Spleen (tissue), 11 donors: ENCODE measurements around the gene CYP17A1. TPM values are rescaled to one million over a fixed set of nuclear protein-coding genes. Genes with fewer than 3 reads are reported as not detected.

Source experiments
- DNase-seq: peaks from one replicate; pipeline ENCODE4 v3.0.0-alpha.2; 2020
- H3K27ac ChIP-seq, 8 donors: fragments of 200-600 bp; sonication (generic) in 7 of 8; 1 replicate in 4 of 8; 2 replicates in 4 of 8; pipeline versions ENCODE4 v1.5.0 to v1.8.0; 2016 to 2021; ENCODE audit warnings: inconsistent platforms in 4 of 8, mild to moderate bottlenecking in 4 of 8, moderate library complexity in 1 of 8
- H3K27me3 ChIP-seq, 7 donors: fragments of 200-600 bp; sonication (generic) in 6 of 7; replicated peaks in 1 of 7; 1 replicate in 4 of 7; 2 replicates in 3 of 7; pipeline versions ENCODE4 v1.5.0 to v1.8.0; 2016 to 2021; ENCODE audit warnings: inconsistent platforms in 3 of 7, mild to moderate bottlenecking in 1 of 7
- H3K36me3 ChIP-seq, 6 donors: fragments of 200-600 bp; sonication (generic) in 5 of 6; 1 replicate in 4 of 6; 2 replicates in 2 of 6; pipeline versions ENCODE4 v1.5.0 to v1.8.0; 2016 to 2021; ENCODE audit warnings: inconsistent platforms in 2 of 6
- H3K4me1 ChIP-seq, 6 donors: fragments of 200-600 bp; sonication (generic) in 5 of 6; 1 replicate in 3 of 6; 2 replicates in 3 of 6; pipeline versions ENCODE4 v1.5.0 to v1.8.0; 2016 to 2021; ENCODE audit warnings: inconsistent platforms in 3 of 6
- H3K4me3 ChIP-seq, 8 donors: fragments of 200-600 bp; sonication (generic) in 7 of 8; 1 replicate in 4 of 8; 2 replicates in 4 of 8; pipeline versions ENCODE4 v1.5.0 to v1.8.0; 2016 to 2021; ENCODE audit warnings: inconsistent platforms in 4 of 8, mild to moderate bottlenecking in 4 of 8, moderate library complexity in 2 of 8
- H3K9me3 ChIP-seq, 8 donors: fragments of 200-600 bp; sonication (generic) in 7 of 8; 1 replicate in 4 of 8; 2 replicates in 4 of 8; pipeline versions ENCODE4 v1.5.0 to v1.8.0; 2016 to 2021; ENCODE audit warnings: inconsistent platforms in 4 of 8
- POLR2A ChIP-seq, 3 donors: fragments of 450-650 bp; IDR thresholded peaks; one replicate each; pipeline ENCODE4 v1.5.1; 2017; ENCODE audit warnings: antibody characterized with exemption in 3 of 3, mild to moderate bottlenecking in 1 of 3
- POLR2AphosphoS5 ChIP-seq, 3 donors: sonication (generic); formaldehyde crosslinking; IDR thresholded peaks; one replicate each; pipeline ENCODE4 v1.5.1; 2017; ENCODE audit warnings: antibody characterized with exemption in 3 of 3
- WGBS, 5 donors: extraction: QIAGEN DNeasy Blood & Tissue Kit in 3 of 5; methylation state at CpG; one replicate each; pipeline versions ENCODE4 v1.1.5 to v1.1.7; 2013 to 2018; 5-methylcytosine and 5-hydroxymethylcytosine counted together
- intact Hi-C: fragments of 100-400 bp; cut with DNase I; formaldehyde crosslinking; loops from one replicate; pipeline ENCODE4 v1.15.0; 2023; ENCODE audit warnings: low total_unique reads
- polyA plus RNA-seq, 3 donors: library from polyadenylated mRNA; stranded (reverse); fragments of 200-250 nt; gene quantifications; one replicate each; pipeline ENCODE4 v1.2.1, GENCODE V29; 2013
- total RNA-seq, 7 donors: library from RNA; depleted of rRNA in 3 of 7; stranded (reverse); fragments of >200 nt in 3 of 7; fragmentation: NEBNext Ultra II Directional in 4 of 7; extraction: Animal tissue kit (Norgen Biotek cat#: 25700) in 4 of 7; gene quantifications; one replicate each; pipeline versions ENCODE4 v1.1.0 to v1.2.1, GENCODE V29; 2016 to 2021
- TF ChIP-seq, protein P1 (sequence below), 11 experiments: fragments of 200-600 bp in 7 of 11; fragments of 450-650 bp in 4 of 11; sonication (generic) in 4 of 11; IDR thresholded peaks in 8 of 11; conservative IDR thresholded peaks in 3 of 11; 1 replicate in 7 of 11; 2 replicates in 4 of 11; pipeline versions ENCODE4 v1.4.0 to v1.8.0; 2016 to 2021; ENCODE audit warnings: antibody characterized with exemption in 11 of 11, inconsistent platforms in 4 of 11, mild to moderate bottlenecking in 1 of 11
- donor health status: healthy with polysubstance abuse.
- donor health status: DM: no; HTN: no; CAD: no; lungs with moderate emphysema.
- donor health status: DM: no; HTN: no; CAD: no.
- donor health status: Bipolar disorder and iron deficiency.
- donor health status: healthy.
- donor health status: DM: no; HTN: no; CAD: no.
- donor health status: DM: yes; HTN: yes; CAD: no.

The CYP17A1 gene
- total and polyA plus RNA-seq, 10 donors = 0.20 to 1.0 (median 0.30) TPM; not detected in 7

DNA sequence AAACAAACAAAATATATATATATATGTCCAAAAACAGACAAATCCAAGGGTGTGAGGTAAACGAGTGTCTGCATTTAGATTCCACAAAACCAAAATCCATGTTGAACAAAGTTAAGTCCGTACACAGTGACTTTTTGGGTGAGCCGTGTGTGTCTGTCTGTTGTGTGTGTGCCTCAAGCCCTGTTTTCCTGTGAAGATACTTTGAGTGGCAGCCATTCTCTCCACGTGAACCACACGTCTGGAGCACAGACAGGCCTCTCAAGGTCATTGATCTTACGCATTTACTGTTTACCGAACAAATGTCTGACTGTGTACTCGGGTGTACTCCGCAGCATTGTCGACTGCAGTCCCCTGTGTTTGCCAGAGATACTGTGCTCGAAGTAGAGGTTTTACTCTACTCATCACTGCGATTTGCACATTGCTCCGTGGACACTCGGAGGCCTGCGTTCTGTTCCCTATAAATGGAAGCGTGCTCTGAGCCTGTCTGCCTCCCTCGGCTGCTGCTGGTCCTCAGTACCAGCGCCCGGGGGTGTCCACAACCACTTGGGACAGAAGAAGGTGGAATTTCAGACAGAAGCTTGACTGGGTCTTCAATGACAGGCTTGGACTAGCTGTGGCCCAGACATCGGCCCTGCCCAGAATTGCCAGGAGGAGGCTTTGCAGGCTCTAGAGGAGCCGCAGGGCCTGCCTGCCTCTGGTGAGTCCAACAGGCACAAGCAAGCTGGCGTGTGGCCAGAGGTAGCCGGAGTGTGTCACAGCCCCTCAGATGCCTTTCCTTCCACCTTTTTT, 22.1 kb downstream of the CYP17A1 start:
- peaks cover 8 to 92% (median 49%) of the 10 kb centered on the region in 6 donors for H3K4me1 ChIP-seq
- TF ChIP-seq, protein P1, sequence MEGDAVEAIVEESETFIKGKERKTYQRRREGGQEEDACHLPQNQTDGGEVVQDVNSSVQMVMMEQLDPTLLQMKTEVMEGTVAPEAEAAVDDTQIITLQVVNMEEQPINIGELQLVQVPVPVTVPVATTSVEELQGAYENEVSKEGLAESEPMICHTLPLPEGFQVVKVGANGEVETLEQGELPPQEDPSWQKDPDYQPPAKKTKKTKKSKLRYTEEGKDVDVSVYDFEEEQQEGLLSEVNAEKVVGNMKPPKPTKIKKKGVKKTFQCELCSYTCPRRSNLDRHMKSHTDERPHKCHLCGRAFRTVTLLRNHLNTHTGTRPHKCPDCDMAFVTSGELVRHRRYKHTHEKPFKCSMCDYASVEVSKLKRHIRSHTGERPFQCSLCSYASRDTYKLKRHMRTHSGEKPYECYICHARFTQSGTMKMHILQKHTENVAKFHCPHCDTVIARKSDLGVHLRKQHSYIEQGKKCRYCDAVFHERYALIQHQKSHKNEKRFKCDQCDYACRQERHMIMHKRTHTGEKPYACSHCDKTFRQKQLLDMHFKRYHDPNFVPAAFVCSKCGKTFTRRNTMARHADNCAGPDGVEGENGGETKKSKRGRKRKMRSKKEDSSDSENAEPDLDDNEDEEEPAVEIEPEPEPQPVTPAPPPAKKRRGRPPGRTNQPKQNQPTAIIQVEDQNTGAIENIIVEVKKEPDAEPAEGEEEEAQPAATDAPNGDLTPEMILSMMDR (IDR thresholded peaks at IDR 0.05 in 8 of 11, conservative IDR thresholded peaks at IDR 0.05 in 3 of 11) = no peak
- TF ChIP-seq POLR2AphosphoS5 (IDR thresholded peaks at IDR 0.05) = peak in 1 of 3 donors; percentile 37
- TF ChIP-seq POLR2A (IDR thresholded peaks at IDR 0.05) = no peak
- peak; percentile 79 for DNase-seq
- 81 to 86% (median 85%) methylated on average over 23 of the region's 23 CpGs for WGBS, 5 donors
- H3K27ac ChIP-seq = peak overlapping the region; percentile 69 to 91 (median 86)
- H3K36me3 ChIP-seq = peaks cover 0 to 57% (median 45%) of the 10 kb centered on the region in 6 donors
- H3K27me3 ChIP-seq = no peaks in the 10 kb centered on the region
- H3K4me3 ChIP-seq = no peak overlapping the region
- H3K9me3 ChIP-seq = no peaks in the 10 kb centered on the region
- intact Hi-C loops = no loop called here

DNA sequence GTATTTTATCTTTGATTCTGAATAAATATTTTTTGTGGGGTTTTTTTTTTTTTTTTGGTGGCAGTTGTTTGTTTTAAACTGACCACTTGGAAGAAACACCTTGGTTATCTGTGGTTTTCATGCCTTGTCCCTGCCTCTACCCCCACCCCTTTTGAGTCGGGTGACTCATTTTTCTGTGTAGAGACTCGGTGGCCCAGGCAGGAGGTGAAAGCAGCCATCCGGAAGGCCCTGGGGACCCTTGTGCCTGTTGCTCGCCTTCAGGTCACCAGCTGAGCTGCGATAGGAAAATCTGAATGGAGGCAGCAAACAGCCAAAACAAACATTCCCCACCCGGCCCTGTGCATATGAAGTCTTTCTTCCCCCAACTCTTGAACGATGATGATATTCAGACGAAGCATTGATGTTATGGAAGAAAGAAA, 22.8 kb downstream of the CYP17A1 start:
- Histone ChIP-seq H3K4me1 (peaks cover 8 to 91% (median 49%) of the 10 kb centered on the region in 6 donors), H3K27me3 (no peaks in the 10 kb centered on the region), H3K36me3 (peaks cover 0 to 63% (median 51%) of the 10 kb centered on the region in 6 donors), H3K9me3 (no peaks in the 10 kb centered on the region), H3K27ac (peak overlapping the region in 7 of 8 donors; percentile 43 to 91 (median 86)), H3K4me3 (no peak overlapping the region)
- intact Hi-C loops = no loop called here
- TF ChIP-seq POLR2A (IDR thresholded peaks at IDR 0.05) (no peak), POLR2AphosphoS5 (IDR thresholded peaks at IDR 0.05) (no peak)
- TF ChIP-seq, protein P1 (IDR thresholded peaks at IDR 0.05 in 8 of 11, conservative IDR thresholded peaks at IDR 0.05 in 3 of 11) = no peak
- WGBS, 5 donors = 76 to 80% (median 78%) methylated on average over 8 of the region's 8 CpGs
- DNase-seq = no peak

- Histone ChIP-seq H3K9me3 (no peaks in the 10 kb centered on the region), H3K27me3 (no peaks in the 10 kb centered on the region), H3K36me3 (peaks cover 0 to 69% (median 51%) of the 10 kb centered on the region in 6 donors), H3K4me1 (peaks cover 8 to 91% (median 50%) of the 10 kb centered on the region in 6 donors), H3K27ac (peak overlapping the region in 7 of 8 donors; percentile 43 to 91 (median 86)), H3K4me3 (no peak overlapping the region)
- 74 to 89% (median 86%) methylated on average over 16 of the region's 16 CpGs for WGBS, 5 donors
- DNase-seq = no peak
- intact Hi-C loops = no loop called here
- no peak for TF ChIP-seq POLR2AphosphoS5 (IDR thresholded peaks at IDR 0.05)
- no peak for TF ChIP-seq POLR2A (IDR thresholded peaks at IDR 0.05)
- TF ChIP-seq, protein P1 (IDR thresholded peaks at IDR 0.05 in 8 of 11, conservative IDR thresholded peaks at IDR 0.05 in 3 of 11) = no peak
Measured at GRCh38 chr10:102813734-102814452, 23.3 kb downstream of the CYP17A1 start.
